Fibroblast of mammary gland (primary cell): ENCODE results near the gene GRIK3.
"Not testable (repeated sequence)": the region's sequence is repeated elsewhere in the genome, so short reads cannot be mapped to it uniquely, and the experiment has no call there.

Source experiments
- DNase-seq: peaks from one replicate; pipeline ENCODE4 v3.0.0-alpha.2; 2010; ENCODE audit warnings: low read depth
- H3K4me3 ChIP-seq: 2 replicates; pipeline ENCODE4 v1.5.1; 2011; ENCODE audit warnings: low read depth, mild to moderate bottlenecking, low read length, moderate library complexity; ENCODE audit not compliant: control insufficient read depth
- CTCF ChIP-seq: conservative IDR thresholded peaks from 2 replicates; pipeline ENCODE4 v1.5.1; 2011; ENCODE audit warnings: low read depth, low read length, inconsistent platforms; ENCODE audit not compliant: control insufficient read depth, insufficient read depth

Gene GRIK3

GRCh38 chr1:36771660-36772284 lies 262.5 kb downstream of the GRIK3 start:
- no peak for TF ChIP-seq CTCF

GRCh38 chr1:36771240-36771639 lies 263.1 kb downstream of the GRIK3 start:
- H3K4me3 ChIP-seq: no peak overlapping the region
- DNase-seq: no peak
- TF ChIP-seq CTCF: no peak

More at GRCh38 chr1:36771660-36772284, 262.5 kb downstream of the GRIK3 start:
- no peak overlapping the region for H3K4me3 ChIP-seq
- DNase-seq: no peak

- H3K4me3 ChIP-seq: no peak overlapping the region
- TF ChIP-seq CTCF: no peak
Measured at GRCh38 chr1:36769886-36770830, 264.2 kb downstream of the GRIK3 start.

GRCh38 chr1:36768486-36769178 lies 265.7 kb downstream of the GRIK3 start:
- DNase-seq: no peak
- TF ChIP-seq CTCF: no peak
- H3K4me3 ChIP-seq: no peak overlapping the region

More at GRCh38 chr1:36769886-36770830, 264.2 kb downstream of the GRIK3 start:
- no peak for DNase-seq

GRCh38 chr1:36767429-36767828 lies 266.9 kb downstream of the GRIK3 start:
- not testable (repeated sequence) for H3K4me3 ChIP-seq, DNase-seq

- no peak overlapping the region for H3K4me3 ChIP-seq
- no peak for DNase-seq
- TF ChIP-seq CTCF: no peak
Measured at GRCh38 chr1:36766481-36766880, 267.8 kb downstream of the GRIK3 start.

GRCh38 chr1:36765785-36766300 lies 268.5 kb downstream of the GRIK3 start:
- H3K4me3 ChIP-seq: no peak overlapping the region
- DNase-seq: no peak
- no peak for TF ChIP-seq CTCF
